Measurements from ENCODE around the gene ATAD2B.

- TF ChIP-seq POLR2A (IDR thresholded peaks at IDR 0.05; ENCODE audit: low read length) (no peak), GATA1 (IDR thresholded peaks at IDR 0.05; ENCODE audit: low read depth, low read length) (no peak)
These were observed 100.9 kb downstream of the ATAD2B start for GRCh38 chr2:23826040-23826439.

Measured in erythroblast (primary cell).